ENCODE measurements around the gene GMCL2.

GRCh38 chr5:178155065-178155464 lies 32.1 kb downstream of the GMCL2 start:
- no peak for TF ChIP-seq POLR2AphosphoS5 (IDR thresholded peaks at IDR 0.05)
- TF ChIP-seq CTCF (IDR thresholded peaks at IDR 0.05), result no peak
